Heart right ventricle (tissue), 16 donors: ENCODE measurements around the gene POC1B. TPM values are rescaled to one million over a fixed set of nuclear protein-coding genes. Genes with fewer than 3 reads are reported as not detected.

Experiments used
- ATAC-seq, 8 donors: fragments of 200-7000 bp; cut with Tn5 transposase; one replicate each; pipeline ENCODE4 v1.9.1; 2020; ENCODE audit warnings: mild to moderate bottlenecking in 8 of 8, moderate library complexity in 8 of 8, moderate number of reproducible peaks in 1 of 8
- DNase-seq, 2 donors: peaks; one replicate each; pipeline ENCODE4 v3.0.0-alpha.2; 2020
- H3K27ac ChIP-seq, 10 donors: fragments of 200-600 bp; sonication (generic) in 2 of 10; one replicate each; pipeline versions ENCODE4 v1.5.0 to v1.8.0; 2020 to 2022; ENCODE audit warnings: mild to moderate bottlenecking in 3 of 10
- H3K27me3 ChIP-seq, 7 donors: fragments of 200-600 bp; one replicate each; pipeline ENCODE4 v1.8.0; 2021 to 2022; ENCODE audit warnings: mild to moderate bottlenecking in 2 of 7
- H3K36me3 ChIP-seq, 9 donors: fragments of 200-600 bp; sonication (generic) in 1 of 9; one replicate each; pipeline versions ENCODE4 v1.5.0 to v1.8.0; 2020 to 2022; ENCODE audit warnings: mild to moderate bottlenecking in 2 of 9
- H3K4me1 ChIP-seq, 9 donors: fragments of 200-600 bp; sonication (generic) in 1 of 9; one replicate each; pipeline versions ENCODE4 v1.5.0 to v1.8.0; 2020 to 2022; ENCODE audit warnings: mild to moderate bottlenecking in 4 of 9
- H3K4me3 ChIP-seq, 10 donors: fragments of 200-600 bp; sonication (generic) in 2 of 10; one replicate each; pipeline versions ENCODE4 v1.5.0 to v1.8.0; 2020 to 2022; ENCODE audit warnings: mild to moderate bottlenecking in 7 of 10, moderate library complexity in 2 of 10
- H3K9me3 ChIP-seq, 11 donors: fragments of 200-600 bp in 10 of 11; sonication (generic) in 2 of 11; one replicate each; pipeline versions ENCODE4 v1.5.0 to v1.8.0; 2013 to 2022; ENCODE audit warnings: mild to moderate bottlenecking in 2 of 11, control low read depth in 1 of 11, moderate library complexity in 1 of 11
- WGBS, 2 donors: extraction: QIAGEN DNeasy Blood & Tissue Kit; methylation state at CpG; one replicate each; pipeline ENCODE4 v1.1.7; 2013; ENCODE audit warnings: inconsistent platforms in 1 of 2; 5-methylcytosine and 5-hydroxymethylcytosine counted together
- intact Hi-C, 10 donors: fragments of 100-400 bp; cut with DNase I; formaldehyde crosslinking; loops; one replicate each; pipeline versions ENCODE4 v1.11.1 to v1.14.2; 2022
- polyA plus RNA-seq, 2 donors: library from polyadenylated mRNA; stranded (reverse); fragments of 200-250 nt; gene quantifications; one replicate each; pipeline ENCODE4 v1.2.3, GENCODE V29; 2013
- total RNA-seq, 10 donors: library from RNA; stranded (reverse); fragmentation: NEBNext Ultra II Directional in 3 of 10; extraction: Animal tissue kit (Norgen Biotek cat#: 25700) in 3 of 10; gene quantifications; one replicate each; pipeline versions ENCODE4 v1.2.1 to v1.2.4, GENCODE V29; 2021 to 2023
- TF ChIP-seq, protein P1 (sequence below), 9 donors: fragments of 200-600 bp; sonication (generic) in 2 of 9; IDR thresholded peaks; one replicate each; pipeline versions ENCODE4 v1.5.0 to v1.8.0; 2021 to 2022; ENCODE audit warnings: antibody characterized with exemption in 9 of 9, mild to moderate bottlenecking in 5 of 9, moderate library complexity in 1 of 9
- donor health status: Arrhythmogenic right ventricular cardiomyopathy.
- donor health status: ischemic (EF 13 %, LVEDD 7.1; RV severe dilation, severe dysfunction).
- donor health status: healthy with polysubstance abuse.
- donor health status: DM: no; HTN: yes; CAD: no.
- donor health status: DM: no; HTN: no; CAD: no.
- donor health status: ischemic (EF 25% LVEDD 6.9; RV normal size, moderate dysfunction).
- donor health status: ischemic (EF 25% LVEDD 5.7; RV mildly dilated, moderate dysfunction).
- donor health status: healthy.
- donor health status: DM: yes; HTN: yes; CAD: no.
- donor health status: Ischemic cardiomyopathy.
- donor health status: ischemic (EF 35%, LVEDD 5.7; RV mildly dilated, moderate dysfunction).
- donor health status: nonischemic (EF 11% LVEDD 7.7; RV severe dilation, severe dysfunction).
- donor health status: DM: yes; HTN: yes; CAD: no.
- donor health status: PGD.
- donor health status: ischemic (EF 29% LVEDD 5.4; RV normal size, mild dysfunction).
- donor health status: nonischemic (EF 23%, LVEDD 6.1; RV moderate dilation, normal function).

Gene POC1B
- total and polyA plus RNA-seq, 12 donors = 4.8 to 10.4 (median 8.0) TPM

DNA sequence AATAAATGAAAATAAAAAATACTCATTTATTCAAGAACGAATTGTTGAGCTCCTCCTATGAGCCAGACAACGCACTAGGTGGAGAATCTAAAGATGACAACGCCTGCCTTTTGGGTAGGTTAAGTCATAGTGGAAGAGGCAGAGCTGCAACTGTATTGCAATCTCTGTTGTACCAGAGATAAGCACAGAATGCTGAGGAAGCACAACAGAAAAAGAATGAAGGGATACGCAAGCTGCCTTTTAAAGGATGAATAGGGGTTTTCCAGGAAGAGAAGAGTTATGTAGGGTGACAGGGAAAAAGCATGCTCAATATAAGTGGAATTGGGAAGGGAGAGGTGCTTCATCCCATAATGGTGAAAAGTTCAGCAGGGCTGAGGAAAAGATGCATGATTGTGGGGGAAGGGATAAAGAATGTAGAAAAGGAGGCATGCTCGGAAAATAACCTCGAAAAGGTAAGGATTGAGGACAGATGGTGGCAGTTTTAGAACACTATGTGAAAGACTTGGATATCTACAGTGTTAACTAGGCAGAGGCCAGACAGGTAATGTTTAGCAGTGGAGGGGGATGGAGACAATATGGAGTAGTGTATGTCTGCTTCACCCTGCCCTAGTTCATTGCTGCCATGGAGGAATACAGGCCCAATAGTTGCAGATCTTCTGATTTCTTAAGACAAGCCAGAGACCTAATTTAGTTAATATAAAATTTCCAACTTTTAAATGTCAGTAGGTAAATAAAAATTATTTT is 109.6 kb downstream of the POC1B start:
- Histone ChIP-seq H3K27ac (no peak overlapping the region), H3K4me3 (no peak overlapping the region), H3K9me3 (no peaks in the 10 kb centered on the region), H3K27me3 (no peaks in the 10 kb centered on the region), H3K36me3 (no peaks in the 10 kb centered on the region), H3K4me1 (peaks cover 0 to 23% (median 0%) of the 10 kb centered on the region in 9 donors)
- TF ChIP-seq, protein P1, sequence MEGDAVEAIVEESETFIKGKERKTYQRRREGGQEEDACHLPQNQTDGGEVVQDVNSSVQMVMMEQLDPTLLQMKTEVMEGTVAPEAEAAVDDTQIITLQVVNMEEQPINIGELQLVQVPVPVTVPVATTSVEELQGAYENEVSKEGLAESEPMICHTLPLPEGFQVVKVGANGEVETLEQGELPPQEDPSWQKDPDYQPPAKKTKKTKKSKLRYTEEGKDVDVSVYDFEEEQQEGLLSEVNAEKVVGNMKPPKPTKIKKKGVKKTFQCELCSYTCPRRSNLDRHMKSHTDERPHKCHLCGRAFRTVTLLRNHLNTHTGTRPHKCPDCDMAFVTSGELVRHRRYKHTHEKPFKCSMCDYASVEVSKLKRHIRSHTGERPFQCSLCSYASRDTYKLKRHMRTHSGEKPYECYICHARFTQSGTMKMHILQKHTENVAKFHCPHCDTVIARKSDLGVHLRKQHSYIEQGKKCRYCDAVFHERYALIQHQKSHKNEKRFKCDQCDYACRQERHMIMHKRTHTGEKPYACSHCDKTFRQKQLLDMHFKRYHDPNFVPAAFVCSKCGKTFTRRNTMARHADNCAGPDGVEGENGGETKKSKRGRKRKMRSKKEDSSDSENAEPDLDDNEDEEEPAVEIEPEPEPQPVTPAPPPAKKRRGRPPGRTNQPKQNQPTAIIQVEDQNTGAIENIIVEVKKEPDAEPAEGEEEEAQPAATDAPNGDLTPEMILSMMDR (IDR thresholded peaks at IDR 0.05) = no peak
- DNase-seq = no peak
- intact Hi-C loops = no loop called here
- WGBS, 2 donors = 94 to 96% methylated on average over 6 of the region's 6 CpGs
- ATAC-seq = no peak

DNA sequence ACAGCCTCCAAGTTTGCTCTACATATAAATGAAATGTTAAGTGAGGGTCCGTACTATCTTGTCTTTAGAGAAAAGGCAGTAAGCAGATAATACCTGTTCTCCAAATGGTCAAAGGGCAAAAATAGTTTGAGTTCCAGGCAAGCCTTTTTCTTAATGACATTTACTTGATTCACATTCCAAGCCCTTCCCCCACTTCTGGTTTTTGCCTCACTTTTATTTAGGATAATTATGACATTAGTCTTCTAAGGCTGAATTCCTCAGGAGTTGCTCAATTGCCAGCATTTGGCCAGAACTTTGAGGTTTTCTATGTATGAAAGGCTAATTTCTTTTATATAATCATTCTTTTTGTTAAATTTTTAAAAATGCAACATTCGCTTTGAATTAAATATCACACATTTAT is 111.0 kb downstream of the POC1B start:
- Histone ChIP-seq H3K9me3 (no peaks in the 10 kb centered on the region), H3K4me3 (no peak overlapping the region), H3K27ac (no peak overlapping the region), H3K4me1 (peaks cover 0 to 23% (median 0%) of the 10 kb centered on the region in 9 donors), H3K36me3 (no peaks in the 10 kb centered on the region), H3K27me3 (no peaks in the 10 kb centered on the region)
- intact Hi-C loops = no loop called here
- TF ChIP-seq, protein P1 (IDR thresholded peaks at IDR 0.05) = no peak
- no peak for DNase-seq
- 92 to 99% methylated on average over 2 of the region's 2 CpGs for WGBS, 2 donors
- no peak for ATAC-seq

DNA sequence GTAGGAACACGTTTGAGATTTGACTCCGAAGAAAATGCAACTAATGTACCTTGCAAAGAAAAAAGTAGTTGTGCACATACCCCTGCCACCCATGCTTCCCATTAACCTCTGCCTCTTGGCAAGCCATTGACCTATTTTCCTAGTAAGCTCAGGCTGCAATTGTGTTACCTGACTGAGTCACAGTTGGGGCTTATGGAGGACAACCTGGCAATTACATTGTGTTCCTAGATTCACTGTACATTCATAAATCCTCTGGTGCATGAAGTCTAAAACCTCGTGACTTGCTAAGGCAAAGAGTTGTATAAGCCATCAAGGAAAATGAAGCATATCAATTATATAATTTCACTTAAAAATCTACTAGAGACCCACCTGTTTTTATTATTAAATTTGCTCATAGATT is 111.5 kb downstream of the POC1B start:
- intact Hi-C loops = no loop called here
- TF ChIP-seq, protein P1 (IDR thresholded peaks at IDR 0.05) = no peak
- Histone ChIP-seq H3K27me3 (no peaks in the 10 kb centered on the region), H3K36me3 (no peaks in the 10 kb centered on the region), H3K9me3 (no peaks in the 10 kb centered on the region), H3K4me3 (no peak overlapping the region), H3K4me1 (peaks cover 0 to 23% (median 0%) of the 10 kb centered on the region in 9 donors), H3K27ac (no peak overlapping the region)
- ATAC-seq = no peak
- no peak for DNase-seq
- WGBS, 2 donors = 92 to 93% methylated on average over 3 of the region's 3 CpGs

DNA sequence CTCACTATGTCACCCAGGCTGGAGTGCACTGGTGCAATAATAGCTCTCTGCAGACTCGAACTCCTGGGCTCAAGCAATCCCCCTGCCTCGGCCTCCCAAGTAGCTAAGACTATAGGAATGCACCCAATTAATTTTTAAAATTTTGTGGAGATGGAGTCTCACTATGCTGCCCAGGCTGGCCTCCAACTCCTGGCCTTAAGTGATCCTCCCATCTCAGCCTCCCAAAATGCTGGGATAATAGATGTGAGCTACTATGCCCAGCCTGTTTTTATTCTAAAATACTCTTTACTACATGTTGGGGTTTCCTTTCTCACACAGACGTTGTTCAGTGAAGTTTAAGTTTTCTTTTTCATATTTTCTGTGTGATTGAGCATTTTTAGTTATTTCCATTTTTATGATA is 112.6 kb downstream of the POC1B start:
- 95 to 97% methylated on average over 3 of the region's 3 CpGs for WGBS, 2 donors
- no peaks in the 10 kb centered on the region for H3K36me3 ChIP-seq
- no peak for DNase-seq
- H3K4me3 ChIP-seq = no peak overlapping the region
- no peak for ATAC-seq
- no peaks in the 10 kb centered on the region for H3K9me3 ChIP-seq
- no peaks in the 10 kb centered on the region for H3K27me3 ChIP-seq
- H3K4me1 ChIP-seq = peaks cover 0 to 12% (median 0%) of the 10 kb centered on the region in 9 donors
- intact Hi-C loops = no loop called here
- H3K27ac ChIP-seq = no peak overlapping the region
- TF ChIP-seq, protein P1 (IDR thresholded peaks at IDR 0.05) = no peak
